SK-N-SH (cell line): ENCODE data around the gene UBA5.
A peak's percentile ranks its signal among the peaks of the same experiment; 100 is the strongest.

Experiments
- EP300 ChIP-seq, 2 experiments: IDR thresholded peaks; 2 replicates each; pipeline versions ENCODE4 v1.4.0 to v1.6.1; 2012; ENCODE audit warnings: borderline replicate concordance in 1 of 2, low read depth in 1 of 2, low read length in 1 of 2
- EZH2phosphoT487 ChIP-seq: fragments of 200-600 bp; sonication (generic); IDR thresholded peaks from 2 replicates; pipeline ENCODE4 v1.6.1; 2017; ENCODE audit warnings: low read depth, mixed run types, mild to moderate bottlenecking, antibody characterized with exemption, moderate library complexity, borderline replicate concordance
- GABPA ChIP-seq: IDR thresholded peaks from 2 replicates; pipeline ENCODE4 v1.4.0; 2012; ENCODE audit warnings: low read depth, mild to moderate bottlenecking
- POLR2AphosphoS5 ChIP-seq: IDR thresholded peaks from 2 replicates; pipeline ENCODE4 v1.6.1; 2012; ENCODE audit warnings: low read depth, low read length
- RFX5 ChIP-seq: IDR thresholded peaks from 2 replicates; pipeline ENCODE4 v1.6.1; 2012; ENCODE audit warnings: mild to moderate bottlenecking, improper control_type of control experiment, low read length
- SIN3A ChIP-seq: IDR thresholded peaks from 2 replicates; pipeline ENCODE4 v1.6.1; 2012; ENCODE audit warnings: low read depth, mild to moderate bottlenecking, low read length, moderate library complexity, borderline replicate concordance
- TEAD4 ChIP-seq: IDR thresholded peaks from 2 replicates; pipeline ENCODE4 v1.4.0; 2012; ENCODE audit warnings: mild to moderate bottlenecking, borderline replicate concordance; ENCODE audit not compliant: insufficient read depth
- YY1 ChIP-seq: IDR thresholded peaks from 2 replicates; pipeline ENCODE4 v1.4.0; 2012; ENCODE audit warnings: low read depth, mild to moderate bottlenecking
- TF ChIP-seq, protein P1 (sequence below): fragments of 200-600 bp; sonication (generic); IDR thresholded peaks from 2 replicates; pipeline ENCODE4 v1.6.1; 2017; ENCODE audit warnings: antibody characterized with exemption, mild to moderate bottlenecking, moderate library complexity
- TF ChIP-seq, protein P2 (sequence below): fragments of 150-350 bp; IDR thresholded peaks from 2 replicates; pipeline ENCODE4 v1.6.1; 2017; ENCODE audit warnings: antibody characterized with exemption, low read length, low read depth, borderline replicate concordance
- TF ChIP-seq, protein P3 (sequence below): IDR thresholded peaks from 2 replicates; pipeline ENCODE4; 2012
- TF ChIP-seq, protein P4 (sequence below): IDR thresholded peaks from 2 replicates; pipeline ENCODE4 v1.4.0; 2012; ENCODE audit warnings: low read depth, borderline replicate concordance
- TF ChIP-seq, protein P5 (sequence below): IDR thresholded peaks from 2 replicates; pipeline ENCODE4 v1.6.1; 2012; ENCODE audit warnings: mild to moderate bottlenecking, low read depth, low read length, moderate library complexity
- TF ChIP-seq, protein P6 (sequence below): IDR thresholded peaks from 2 replicates; pipeline ENCODE4 v1.4.0; 2012; ENCODE audit warnings: low read depth

DNA sequence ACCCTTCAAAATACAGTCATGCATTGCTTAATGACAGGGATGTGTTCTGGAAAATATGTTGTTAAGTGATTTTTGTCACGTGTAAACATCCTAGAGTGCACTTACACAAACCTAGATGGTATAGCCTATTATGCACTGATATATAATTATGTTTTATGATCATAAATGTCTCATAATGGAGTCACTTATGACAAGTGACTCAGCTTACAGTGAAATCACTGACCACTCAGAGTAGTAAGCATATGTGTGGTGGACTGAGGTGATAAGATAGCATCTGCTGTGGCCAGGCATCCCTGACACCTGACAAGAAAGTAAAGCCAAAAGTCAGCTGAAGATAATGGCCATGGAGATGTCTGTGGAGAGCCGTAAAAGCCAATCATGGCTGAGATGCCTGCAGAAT lies 5.9 kb upstream of the UBA5 start:
- TF ChIP-seq, protein P1, sequence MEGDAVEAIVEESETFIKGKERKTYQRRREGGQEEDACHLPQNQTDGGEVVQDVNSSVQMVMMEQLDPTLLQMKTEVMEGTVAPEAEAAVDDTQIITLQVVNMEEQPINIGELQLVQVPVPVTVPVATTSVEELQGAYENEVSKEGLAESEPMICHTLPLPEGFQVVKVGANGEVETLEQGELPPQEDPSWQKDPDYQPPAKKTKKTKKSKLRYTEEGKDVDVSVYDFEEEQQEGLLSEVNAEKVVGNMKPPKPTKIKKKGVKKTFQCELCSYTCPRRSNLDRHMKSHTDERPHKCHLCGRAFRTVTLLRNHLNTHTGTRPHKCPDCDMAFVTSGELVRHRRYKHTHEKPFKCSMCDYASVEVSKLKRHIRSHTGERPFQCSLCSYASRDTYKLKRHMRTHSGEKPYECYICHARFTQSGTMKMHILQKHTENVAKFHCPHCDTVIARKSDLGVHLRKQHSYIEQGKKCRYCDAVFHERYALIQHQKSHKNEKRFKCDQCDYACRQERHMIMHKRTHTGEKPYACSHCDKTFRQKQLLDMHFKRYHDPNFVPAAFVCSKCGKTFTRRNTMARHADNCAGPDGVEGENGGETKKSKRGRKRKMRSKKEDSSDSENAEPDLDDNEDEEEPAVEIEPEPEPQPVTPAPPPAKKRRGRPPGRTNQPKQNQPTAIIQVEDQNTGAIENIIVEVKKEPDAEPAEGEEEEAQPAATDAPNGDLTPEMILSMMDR: no peak
- TF ChIP-seq, protein P2, sequence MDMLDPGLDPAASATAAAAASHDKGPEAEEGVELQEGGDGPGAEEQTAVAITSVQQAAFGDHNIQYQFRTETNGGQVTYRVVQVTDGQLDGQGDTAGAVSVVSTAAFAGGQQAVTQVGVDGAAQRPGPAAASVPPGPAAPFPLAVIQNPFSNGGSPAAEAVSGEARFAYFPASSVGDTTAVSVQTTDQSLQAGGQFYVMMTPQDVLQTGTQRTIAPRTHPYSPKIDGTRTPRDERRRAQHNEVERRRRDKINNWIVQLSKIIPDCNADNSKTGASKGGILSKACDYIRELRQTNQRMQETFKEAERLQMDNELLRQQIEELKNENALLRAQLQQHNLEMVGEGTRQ: no peak
- TF ChIP-seq EP300 (IDR thresholded peaks at IDR 0.05; ENCODE audit: borderline replicate concordance in 1 of 2, low read depth in 1 of 2, low read length in 1 of 2) (no peak), SIN3A (no peak), POLR2AphosphoS5 (no peak), YY1 (no peak), EZH2phosphoT487 (no peak), TEAD4 (no peak), GABPA (no peak), RFX5 (no peak)
- TF ChIP-seq, protein P3, sequence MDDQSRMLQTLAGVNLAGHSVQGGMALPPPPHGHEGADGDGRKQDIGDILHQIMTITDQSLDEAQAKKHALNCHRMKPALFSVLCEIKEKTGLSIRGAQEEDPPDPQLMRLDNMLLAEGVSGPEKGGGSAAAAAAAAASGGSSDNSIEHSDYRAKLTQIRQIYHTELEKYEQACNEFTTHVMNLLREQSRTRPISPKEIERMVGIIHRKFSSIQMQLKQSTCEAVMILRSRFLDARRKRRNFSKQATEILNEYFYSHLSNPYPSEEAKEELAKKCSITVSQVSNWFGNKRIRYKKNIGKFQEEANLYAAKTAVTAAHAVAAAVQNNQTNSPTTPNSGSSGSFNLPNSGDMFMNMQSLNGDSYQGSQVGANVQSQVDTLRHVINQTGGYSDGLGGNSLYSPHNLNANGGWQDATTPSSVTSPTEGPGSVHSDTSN: peak; percentile 36; the same call in 1 of the 2 replicates
- TF ChIP-seq, protein P4, sequence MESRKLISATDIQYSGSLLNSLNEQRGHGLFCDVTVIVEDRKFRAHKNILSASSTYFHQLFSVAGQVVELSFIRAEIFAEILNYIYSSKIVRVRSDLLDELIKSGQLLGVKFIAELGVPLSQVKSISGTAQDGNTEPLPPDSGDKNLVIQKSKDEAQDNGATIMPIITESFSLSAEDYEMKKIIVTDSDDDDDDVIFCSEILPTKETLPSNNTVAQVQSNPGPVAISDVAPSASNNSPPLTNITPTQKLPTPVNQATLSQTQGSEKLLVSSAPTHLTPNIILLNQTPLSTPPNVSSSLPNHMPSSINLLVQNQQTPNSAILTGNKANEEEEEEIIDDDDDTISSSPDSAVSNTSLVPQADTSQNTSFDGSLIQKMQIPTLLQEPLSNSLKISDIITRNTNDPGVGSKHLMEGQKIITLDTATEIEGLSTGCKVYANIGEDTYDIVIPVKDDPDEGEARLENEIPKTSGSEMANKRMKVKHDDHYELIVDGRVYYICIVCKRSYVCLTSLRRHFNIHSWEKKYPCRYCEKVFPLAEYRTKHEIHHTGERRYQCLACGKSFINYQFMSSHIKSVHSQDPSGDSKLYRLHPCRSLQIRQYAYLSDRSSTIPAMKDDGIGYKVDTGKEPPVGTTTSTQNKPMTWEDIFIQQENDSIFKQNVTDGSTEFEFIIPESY: no peak
- TF ChIP-seq, protein P5, sequence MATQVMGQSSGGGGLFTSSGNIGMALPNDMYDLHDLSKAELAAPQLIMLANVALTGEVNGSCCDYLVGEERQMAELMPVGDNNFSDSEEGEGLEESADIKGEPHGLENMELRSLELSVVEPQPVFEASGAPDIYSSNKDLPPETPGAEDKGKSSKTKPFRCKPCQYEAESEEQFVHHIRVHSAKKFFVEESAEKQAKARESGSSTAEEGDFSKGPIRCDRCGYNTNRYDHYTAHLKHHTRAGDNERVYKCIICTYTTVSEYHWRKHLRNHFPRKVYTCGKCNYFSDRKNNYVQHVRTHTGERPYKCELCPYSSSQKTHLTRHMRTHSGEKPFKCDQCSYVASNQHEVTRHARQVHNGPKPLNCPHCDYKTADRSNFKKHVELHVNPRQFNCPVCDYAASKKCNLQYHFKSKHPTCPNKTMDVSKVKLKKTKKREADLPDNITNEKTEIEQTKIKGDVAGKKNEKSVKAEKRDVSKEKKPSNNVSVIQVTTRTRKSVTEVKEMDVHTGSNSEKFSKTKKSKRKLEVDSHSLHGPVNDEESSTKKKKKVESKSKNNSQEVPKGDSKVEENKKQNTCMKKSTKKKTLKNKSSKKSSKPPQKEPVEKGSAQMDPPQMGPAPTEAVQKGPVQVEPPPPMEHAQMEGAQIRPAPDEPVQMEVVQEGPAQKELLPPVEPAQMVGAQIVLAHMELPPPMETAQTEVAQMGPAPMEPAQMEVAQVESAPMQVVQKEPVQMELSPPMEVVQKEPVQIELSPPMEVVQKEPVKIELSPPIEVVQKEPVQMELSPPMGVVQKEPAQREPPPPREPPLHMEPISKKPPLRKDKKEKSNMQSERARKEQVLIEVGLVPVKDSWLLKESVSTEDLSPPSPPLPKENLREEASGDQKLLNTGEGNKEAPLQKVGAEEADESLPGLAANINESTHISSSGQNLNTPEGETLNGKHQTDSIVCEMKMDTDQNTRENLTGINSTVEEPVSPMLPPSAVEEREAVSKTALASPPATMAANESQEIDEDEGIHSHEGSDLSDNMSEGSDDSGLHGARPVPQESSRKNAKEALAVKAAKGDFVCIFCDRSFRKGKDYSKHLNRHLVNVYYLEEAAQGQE: no peak
- TF ChIP-seq, protein P6, sequence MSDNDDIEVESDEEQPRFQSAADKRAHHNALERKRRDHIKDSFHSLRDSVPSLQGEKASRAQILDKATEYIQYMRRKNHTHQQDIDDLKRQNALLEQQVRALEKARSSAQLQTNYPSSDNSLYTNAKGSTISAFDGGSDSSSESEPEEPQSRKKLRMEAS: no peak
